ENCODE data around the gene STEAP1. TPM values are rescaled to one million over a fixed set of nuclear protein-coding genes. Genes with fewer than 3 reads are reported as not detected.
A peak's percentile ranks its signal among the peaks of the same experiment; 100 is the strongest.

The STEAP1 gene
- total and polyA plus RNA-seq, 7 experiments from 2014 or later = 0.46 TPM; not detected in 6

GRCh38 chr7:90172624-90173023 is 18.4 kb downstream of the STEAP1 start:
- intact Hi-C loops (cut with micrococcal nuclease) = no loop called here
- Mint-ChIP-seq H3K4me1 (peaks cover 0 to 9% (median 0%) of the 10 kb centered on the region in 7 donors), H3K36me3 (peaks cover 0 to 4% (median 0%) of the 10 kb centered on the region in 5 donors), H3K4me3 (no peak overlapping the region), H3K9me3 (peaks cover 0 to 13% (median 0%) of the 10 kb centered on the region in 11 donors), H3K27ac (no peak overlapping the region), H3K27me3 (peaks cover 0 to 27% (median 21%) of the 10 kb centered on the region in 5 donors)
- ATAC-seq = no peak
- H3K27ac ChIP-seq (ENCODE audit: low read depth, low read length) = no peak overlapping the region
- no peak overlapping the region for H3K4me3 ChIP-seq (ENCODE audit: low read length)
- ChIA-PET POLR2A (no interaction called here), CTCF (no interaction called here)
- H3K4me1 ChIP-seq (ENCODE audit: control insufficient read depth in 2 of 2, insufficient read depth in 2 of 2, low read length in 2 of 2) = no peaks in the 10 kb centered on the region
- H3K9me3 ChIP-seq (ENCODE audit: control insufficient read depth in 2 of 3, low read length in 3 of 3) = no peaks in the 10 kb centered on the region
- no peaks in the 10 kb centered on the region for H3K27me3 ChIP-seq (ENCODE audit: control insufficient read depth in 2 of 2, insufficient read depth in 2 of 2, low read length in 2 of 2)
- no peak for DNase-seq
- no peaks in the 10 kb centered on the region for H3K36me3 ChIP-seq (ENCODE audit: control insufficient read depth in 2 of 3, insufficient read depth in 3 of 3, low read length in 3 of 3)

DNA sequence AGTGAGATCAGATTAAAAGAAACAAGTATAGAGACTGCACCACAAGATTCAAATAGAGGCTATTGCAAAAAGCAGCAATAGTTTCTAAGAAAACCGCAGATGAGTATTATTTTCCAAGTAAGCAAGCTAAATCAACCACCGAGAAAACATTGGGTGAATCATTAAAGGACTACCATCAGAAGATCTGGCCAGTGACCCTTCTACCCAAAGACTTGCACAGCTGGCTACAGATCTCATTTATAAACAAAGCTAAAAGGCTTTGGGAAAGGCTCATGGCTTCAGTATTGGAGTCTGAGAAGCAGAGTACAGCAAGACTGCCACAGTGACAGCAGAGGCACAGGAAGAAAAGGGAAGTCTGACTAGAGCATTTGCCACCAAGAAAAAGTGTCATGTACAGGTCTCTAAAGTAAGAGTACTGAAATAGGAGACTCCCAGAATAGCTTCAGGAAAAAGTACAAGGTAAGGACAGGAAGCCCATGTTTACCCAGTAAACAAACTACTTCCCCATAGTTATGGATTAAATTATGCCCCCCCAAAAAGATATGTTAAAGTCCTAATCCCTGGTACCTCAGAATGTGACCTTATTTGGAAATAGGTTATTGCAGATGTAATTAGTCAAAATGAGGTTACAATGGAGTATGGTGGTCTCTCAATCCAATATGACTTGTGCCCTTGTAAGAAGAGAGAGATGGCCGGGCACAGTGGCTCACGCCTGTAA is 19.0 kb downstream of the STEAP1 start:
- Mint-ChIP-seq H3K9me3 (peaks cover 0 to 13% (median 0%) of the 10 kb centered on the region in 11 donors), H3K27ac (peak overlapping the region in 1 of 9 donors; percentile 34), H3K36me3 (peaks cover 0 to 4% (median 0%) of the 10 kb centered on the region in 5 donors), H3K4me3 (no peak overlapping the region), H3K27me3 (peaks cover 0 to 27% (median 21%) of the 10 kb centered on the region in 5 donors), H3K4me1 (peaks cover 0 to 10% (median 0%) of the 10 kb centered on the region in 7 donors)
- Histone ChIP-seq H3K27me3 (ENCODE audit: control insufficient read depth in 2 of 2, insufficient read depth in 2 of 2, low read length in 2 of 2) (no peaks in the 10 kb centered on the region), H3K4me1 (ENCODE audit: control insufficient read depth in 2 of 2, insufficient read depth in 2 of 2, low read length in 2 of 2) (no peaks in the 10 kb centered on the region), H3K27ac (ENCODE audit: low read depth, low read length) (no peak overlapping the region), H3K36me3 (ENCODE audit: control insufficient read depth in 2 of 3, insufficient read depth in 3 of 3, low read length in 3 of 3) (no peaks in the 10 kb centered on the region), H3K9me3 (ENCODE audit: control insufficient read depth in 2 of 3, low read length in 3 of 3) (no peaks in the 10 kb centered on the region), H3K4me3 (ENCODE audit: low read length) (no peak overlapping the region)
- ChIA-PET CTCF (no interaction called here), POLR2A (no interaction called here)
- intact Hi-C loops (cut with micrococcal nuclease) = no loop called here
- ATAC-seq = no peak
- DNase-seq = no peak

DNA sequence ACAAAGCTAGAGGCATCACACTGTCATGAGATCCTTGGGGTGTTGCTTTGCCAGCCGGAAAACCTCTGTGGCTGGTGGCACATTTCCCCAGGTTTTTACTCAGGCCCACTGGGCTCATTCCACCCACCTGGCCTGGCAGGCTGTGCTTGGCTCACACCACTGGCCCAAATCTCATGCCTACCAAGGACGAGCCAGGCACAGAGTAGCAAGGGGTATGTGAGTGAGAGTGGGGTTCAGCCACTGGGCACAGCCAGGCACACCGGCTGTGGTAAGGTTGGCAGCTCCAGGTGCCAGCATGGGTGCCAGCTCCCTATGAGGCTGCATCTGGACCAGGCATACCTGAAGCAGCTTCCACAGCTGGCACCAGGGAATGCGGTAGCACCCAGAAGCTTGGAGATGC is 21.4 kb downstream of the STEAP1 start:
- Histone ChIP-seq H3K9me3 (ENCODE audit: control insufficient read depth in 2 of 3, low read length in 3 of 3) (no peaks in the 10 kb centered on the region), H3K4me1 (ENCODE audit: control insufficient read depth in 2 of 2, insufficient read depth in 2 of 2, low read length in 2 of 2) (no peaks in the 10 kb centered on the region), H3K36me3 (ENCODE audit: control insufficient read depth in 2 of 3, insufficient read depth in 3 of 3, low read length in 3 of 3) (no peaks in the 10 kb centered on the region), H3K4me3 (ENCODE audit: low read length) (no peak overlapping the region), H3K27me3 (ENCODE audit: control insufficient read depth in 2 of 2, insufficient read depth in 2 of 2, low read length in 2 of 2) (no peaks in the 10 kb centered on the region), H3K27ac (ENCODE audit: low read depth, low read length) (no peak overlapping the region)
- ATAC-seq (no peak), DNase-seq (no peak)
- POLR2A ChIA-PET = no interaction called here
- H3K36me3 Mint-ChIP-seq = peaks cover 0 to 7% (median 0%) of the 10 kb centered on the region in 5 donors
- peaks cover 0 to 26% (median 17%) of the 10 kb centered on the region in 5 donors for H3K27me3 Mint-ChIP-seq
- peaks cover 0 to 29% (median 0%) of the 10 kb centered on the region in 7 donors for H3K4me1 Mint-ChIP-seq
- H3K4me3 Mint-ChIP-seq = no peak overlapping the region
- peaks cover 0 to 10% (median 0%) of the 10 kb centered on the region in 11 donors for H3K9me3 Mint-ChIP-seq
- H3K27ac Mint-ChIP-seq = no peak overlapping the region
- CTCF ChIA-PET = no interaction called here
- intact Hi-C loops (cut with micrococcal nuclease) = no loop called here

GRCh38 chr7:90176195-90176594 is 21.9 kb downstream of the STEAP1 start:
- intact Hi-C loops (cut with micrococcal nuclease) = no loop called here
- H3K36me3 Mint-ChIP-seq = peaks cover 0 to 7% (median 0%) of the 10 kb centered on the region in 5 donors
- no peaks in the 10 kb centered on the region for H3K36me3 ChIP-seq (ENCODE audit: control insufficient read depth in 2 of 3, insufficient read depth in 3 of 3, low read length in 3 of 3)
- H3K4me1 Mint-ChIP-seq = peaks cover 0 to 29% (median 0%) of the 10 kb centered on the region in 7 donors
- H3K4me3 ChIP-seq (ENCODE audit: low read length) = no peak overlapping the region
- H3K27me3 Mint-ChIP-seq = peaks cover 0 to 21% (median 13%) of the 10 kb centered on the region in 5 donors
- ChIA-PET CTCF (no interaction called here), POLR2A (no interaction called here)
- no peak overlapping the region for H3K27ac ChIP-seq (ENCODE audit: low read depth, low read length)
- H3K9me3 ChIP-seq (ENCODE audit: control insufficient read depth in 2 of 3, low read length in 3 of 3) = no peaks in the 10 kb centered on the region
- no peak for ATAC-seq
- peaks cover 0 to 10% (median 0%) of the 10 kb centered on the region in 11 donors for H3K9me3 Mint-ChIP-seq
- no peak overlapping the region for H3K4me3 Mint-ChIP-seq
- no peaks in the 10 kb centered on the region for H3K27me3 ChIP-seq (ENCODE audit: control insufficient read depth in 2 of 2, insufficient read depth in 2 of 2, low read length in 2 of 2)
- H3K4me1 ChIP-seq (ENCODE audit: control insufficient read depth in 2 of 2, insufficient read depth in 2 of 2, low read length in 2 of 2) = no peaks in the 10 kb centered on the region
- no peak overlapping the region for H3K27ac Mint-ChIP-seq
- no peak for DNase-seq

DNA sequence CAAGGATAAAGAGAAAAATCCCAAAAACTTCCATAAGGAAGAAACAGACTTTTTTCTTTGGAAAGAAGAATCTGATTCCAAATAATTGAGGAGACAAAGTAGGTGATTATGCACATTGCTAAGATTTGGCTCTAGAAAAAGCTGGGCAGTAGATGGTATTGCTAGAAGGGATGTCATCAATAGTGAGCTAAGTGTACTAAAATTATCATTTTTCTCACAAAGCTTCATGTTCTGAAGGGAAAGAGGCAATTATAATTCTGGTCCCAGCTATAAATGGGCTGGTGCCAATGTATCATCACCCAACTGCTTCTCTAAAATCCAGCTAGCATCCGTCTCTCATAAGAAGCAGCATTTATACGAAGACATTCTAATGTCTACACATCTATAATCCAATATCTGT is 23.9 kb downstream of the STEAP1 start:
- H3K27ac Mint-ChIP-seq = no peak overlapping the region
- Histone ChIP-seq H3K4me3 (ENCODE audit: low read length) (no peak overlapping the region), H3K27me3 (ENCODE audit: control insufficient read depth in 2 of 2, insufficient read depth in 2 of 2, low read length in 2 of 2) (no peaks in the 10 kb centered on the region), H3K27ac (ENCODE audit: low read depth, low read length) (no peak overlapping the region), H3K4me1 (ENCODE audit: control insufficient read depth in 2 of 2, insufficient read depth in 2 of 2, low read length in 2 of 2) (no peaks in the 10 kb centered on the region), H3K9me3 (ENCODE audit: control insufficient read depth in 2 of 3, low read length in 3 of 3) (no peaks in the 10 kb centered on the region), H3K36me3 (ENCODE audit: control insufficient read depth in 2 of 3, insufficient read depth in 3 of 3, low read length in 3 of 3) (no peaks in the 10 kb centered on the region)
- ATAC-seq (no peak), DNase-seq (no peak)
- peaks cover 0 to 11% (median 5%) of the 10 kb centered on the region in 5 donors for H3K27me3 Mint-ChIP-seq
- no peak overlapping the region for H3K4me3 Mint-ChIP-seq
- intact Hi-C loops (cut with micrococcal nuclease) = no loop called here
- CTCF ChIA-PET = no interaction called here
- POLR2A ChIA-PET = no interaction called here
- H3K36me3 Mint-ChIP-seq = peaks cover 0 to 8% (median 0%) of the 10 kb centered on the region in 5 donors
- peaks cover 0 to 6% (median 0%) of the 10 kb centered on the region in 11 donors for H3K9me3 Mint-ChIP-seq
- H3K4me1 Mint-ChIP-seq = peaks cover 0 to 25% (median 0%) of the 10 kb centered on the region in 7 donors

GRCh38 chr7:90178679-90179278 is 24.5 kb downstream of the STEAP1 start:
- intact Hi-C loops (cut with micrococcal nuclease) = no loop called here
- CTCF ChIA-PET = no interaction called here
- DNase-seq (no peak), ATAC-seq (peak; percentile 76)
- H3K27me3 Mint-ChIP-seq = peaks cover 0 to 12% (median 4%) of the 10 kb centered on the region in 5 donors
- no peaks in the 10 kb centered on the region for H3K9me3 ChIP-seq (ENCODE audit: control insufficient read depth in 2 of 3, low read length in 3 of 3)
- no peak overlapping the region for H3K27ac ChIP-seq (ENCODE audit: low read depth, low read length)
- POLR2A ChIA-PET = no interaction called here
- H3K9me3 Mint-ChIP-seq = peaks cover 0 to 6% (median 0%) of the 10 kb centered on the region in 11 donors
- peaks cover 0 to 8% (median 0%) of the 10 kb centered on the region in 5 donors for H3K36me3 Mint-ChIP-seq
- peak overlapping the region in 1 of 9 donors; percentile 73 for H3K27ac Mint-ChIP-seq
- H3K4me1 ChIP-seq (ENCODE audit: control insufficient read depth in 2 of 2, insufficient read depth in 2 of 2, low read length in 2 of 2) = no peaks in the 10 kb centered on the region
- no peaks in the 10 kb centered on the region for H3K36me3 ChIP-seq (ENCODE audit: control insufficient read depth in 2 of 3, insufficient read depth in 3 of 3, low read length in 3 of 3)
- H3K4me1 Mint-ChIP-seq = peaks cover 0 to 21% (median 0%) of the 10 kb centered on the region in 7 donors
- no peaks in the 10 kb centered on the region for H3K27me3 ChIP-seq (ENCODE audit: control insufficient read depth in 2 of 2, insufficient read depth in 2 of 2, low read length in 2 of 2)
- H3K4me3 ChIP-seq (ENCODE audit: low read length) = no peak overlapping the region
- H3K4me3 Mint-ChIP-seq = peak overlapping the region in 1 of 10 donors; percentile 67
